GM10266 (cell line): ENCODE results near the gene ZNF587.
"Not testable (repeated sequence)": the region's sequence is repeated elsewhere in the genome, so short reads cannot be mapped to it uniquely, and the experiment has no call there.

Experiments
- DNase-seq: peaks from one replicate; pipeline ENCODE4 v3.0.0; 2012; ENCODE audit errors: extremely low spot score
- TF ChIP-seq, protein P1 (sequence below): IDR thresholded peaks from 2 replicates; pipeline ENCODE4 v1.5.1; 2012; ENCODE audit warnings: mild to moderate bottlenecking, low read depth; ENCODE audit not compliant: control insufficient read depth, insufficient read depth; ENCODE audit errors: missing control alignments

Gene ZNF587

GRCh38 chr19:57872450-57872849 is 22.8 kb downstream of the ZNF587 start:
- no peak for DNase-seq
- TF ChIP-seq, protein P1, sequence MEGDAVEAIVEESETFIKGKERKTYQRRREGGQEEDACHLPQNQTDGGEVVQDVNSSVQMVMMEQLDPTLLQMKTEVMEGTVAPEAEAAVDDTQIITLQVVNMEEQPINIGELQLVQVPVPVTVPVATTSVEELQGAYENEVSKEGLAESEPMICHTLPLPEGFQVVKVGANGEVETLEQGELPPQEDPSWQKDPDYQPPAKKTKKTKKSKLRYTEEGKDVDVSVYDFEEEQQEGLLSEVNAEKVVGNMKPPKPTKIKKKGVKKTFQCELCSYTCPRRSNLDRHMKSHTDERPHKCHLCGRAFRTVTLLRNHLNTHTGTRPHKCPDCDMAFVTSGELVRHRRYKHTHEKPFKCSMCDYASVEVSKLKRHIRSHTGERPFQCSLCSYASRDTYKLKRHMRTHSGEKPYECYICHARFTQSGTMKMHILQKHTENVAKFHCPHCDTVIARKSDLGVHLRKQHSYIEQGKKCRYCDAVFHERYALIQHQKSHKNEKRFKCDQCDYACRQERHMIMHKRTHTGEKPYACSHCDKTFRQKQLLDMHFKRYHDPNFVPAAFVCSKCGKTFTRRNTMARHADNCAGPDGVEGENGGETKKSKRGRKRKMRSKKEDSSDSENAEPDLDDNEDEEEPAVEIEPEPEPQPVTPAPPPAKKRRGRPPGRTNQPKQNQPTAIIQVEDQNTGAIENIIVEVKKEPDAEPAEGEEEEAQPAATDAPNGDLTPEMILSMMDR, result no peak

DNA sequence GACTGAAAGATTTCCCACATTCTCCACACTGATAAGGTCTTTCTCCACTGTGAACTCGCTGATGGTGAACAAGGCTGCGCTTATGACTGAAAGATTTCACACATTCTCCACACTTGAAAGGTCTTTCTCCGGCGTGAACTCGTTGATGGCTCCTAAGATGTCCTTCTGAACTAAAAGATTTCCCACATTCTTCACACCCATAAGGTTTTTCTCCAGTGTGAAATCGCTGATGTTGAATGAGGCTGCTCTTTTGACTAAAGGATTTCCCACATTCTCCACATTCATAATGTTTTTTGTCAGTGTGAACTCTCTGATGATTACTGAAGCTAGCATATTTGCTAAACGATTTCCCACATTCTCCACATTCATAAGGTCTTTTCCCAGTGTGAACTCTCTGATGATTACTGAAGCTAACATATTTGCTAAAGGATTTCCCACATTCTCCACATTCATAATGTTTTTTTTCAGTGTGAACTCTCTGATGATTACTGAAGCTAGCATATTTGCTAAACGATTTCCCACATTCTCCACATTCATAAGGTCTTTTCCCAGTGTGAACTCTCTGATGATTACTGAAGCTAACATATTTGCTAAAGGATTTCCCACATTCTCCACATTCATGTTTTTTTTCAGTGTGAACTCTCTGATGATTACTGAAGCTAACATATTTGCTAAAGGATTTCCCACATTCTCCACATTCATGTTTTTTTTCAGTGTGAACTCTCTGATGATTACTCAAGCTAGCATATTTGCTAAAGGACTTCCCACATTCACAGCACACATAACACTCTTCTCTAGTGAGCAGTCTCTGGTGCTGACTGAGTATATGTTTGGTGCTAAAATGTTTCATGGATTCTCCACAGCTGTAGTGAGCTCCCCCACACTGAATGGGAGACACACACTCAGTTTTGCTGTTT is 24.5 kb downstream of the ZNF587 start:
- DNase-seq, result not testable (repeated sequence)

DNA sequence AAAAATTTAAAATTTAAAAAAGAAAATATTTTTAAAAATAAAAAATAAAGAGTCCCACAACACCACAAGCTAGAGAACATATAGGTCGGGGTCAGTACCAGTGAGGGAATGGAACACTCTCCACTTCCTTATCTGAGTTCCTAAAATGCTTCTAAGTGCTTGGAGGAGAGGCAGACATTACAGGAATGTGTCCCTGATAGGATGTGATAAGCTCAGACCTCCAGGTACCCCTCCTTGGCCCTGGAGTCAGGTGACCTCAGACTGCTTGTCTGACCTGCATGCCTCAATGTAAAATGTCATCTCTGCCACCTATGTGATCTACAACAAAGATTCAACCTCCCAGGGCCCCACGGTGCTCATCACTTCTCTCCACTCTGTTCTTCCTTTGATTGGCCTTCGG is 36.4 kb downstream of the ZNF587 start:
- TF ChIP-seq, protein P1, result no peak
- no peak for DNase-seq

GRCh38 chr19:57887195-57887941 is 37.7 kb downstream of the ZNF587 start:
- DNase-seq, result no peak
- TF ChIP-seq, protein P1, result no peak

GRCh38 chr19:57888107-57888559 is 38.5 kb downstream of the ZNF587 start:
- TF ChIP-seq, protein P1, result no peak
- DNase-seq, result no peak

- peak; percentile 53 for DNase-seq
These were observed 39.0 kb downstream of the ZNF587 start, which contains the start of gene ZNF814 for GRCh38 chr19:57888560-57889231. TSS of gene ZNF814 (minus strand) at chr19:57889037. CDS start at chr19:57888802, 235 bp downstream.

GRCh38 chr19:57890706-57891105 is 41.0 kb downstream of the ZNF587 start:
- not testable (repeated sequence) for DNase-seq

More at GRCh38 chr19:57888560-57889231, 39.0 kb downstream of the ZNF587 start, which contains the start of gene ZNF814:
- TF ChIP-seq, protein P1, result peak; percentile 34
